Uterus (tissue), 4 donors: ENCODE results near the gene RTN1. TPM values are rescaled to one million over a fixed set of nuclear protein-coding genes. Genes with fewer than 3 reads are reported as not detected.

ENCODE experiments used
- DNase-seq, 2 donors: peaks; one replicate each; pipeline ENCODE4 v3.0.0-alpha.2; 2019 to 2020
- H3K27ac ChIP-seq, 2 donors: fragments of 200-600 bp; sonication (generic); 1 replicate in 1 of 2; 2 replicates in 1 of 2; pipeline ENCODE4 v1.5.1; 2016 to 2018
- H3K27me3 ChIP-seq, 2 donors: fragments of 200-600 bp; sonication (generic); one replicate each; pipeline ENCODE4 v1.5.1; 2018 to 2019; ENCODE audit warnings: control low read depth in 1 of 2
- H3K36me3 ChIP-seq, 2 donors: fragments of 200-600 bp; sonication (generic); one replicate each; pipeline ENCODE4 v1.5.1; 2019; ENCODE audit warnings: control low read depth in 1 of 2
- H3K4me1 ChIP-seq, 2 donors: fragments of 200-600 bp; sonication (generic); one replicate each; pipeline ENCODE4 v1.5.1; 2018 to 2019; ENCODE audit warnings: control low read depth in 1 of 2
- H3K4me3 ChIP-seq, 2 donors: fragments of 200-600 bp; sonication (generic); 1 replicate in 1 of 2; 2 replicates in 1 of 2; pipeline ENCODE4 v1.5.1; 2018 to 2019; ENCODE audit warnings: mild to moderate bottlenecking in 1 of 2
- H3K9me3 ChIP-seq, 2 donors: fragments of 200-600 bp; sonication (generic); one replicate each; pipeline ENCODE4 v1.5.1; 2019; ENCODE audit warnings: control low read depth in 1 of 2
- POLR2A ChIP-seq, 2 donors: fragments of 450-650 bp; IDR thresholded peaks; one replicate each; pipeline ENCODE4 v1.6.1; 2016; ENCODE audit warnings: antibody characterized with exemption in 2 of 2, mild to moderate bottlenecking in 1 of 2, moderate library complexity in 1 of 2
- intact Hi-C: fragments of 100-400 bp; cut with DNase I; formaldehyde crosslinking; loops from one replicate; pipeline ENCODE4 v1.15.1; 2023; ENCODE audit warnings: low total_unique reads
- total RNA-seq, 4 donors: library from RNA; depleted of rRNA in 3 of 4; stranded (reverse); fragments of >200 nt in 3 of 4; gene quantifications; one replicate each; pipeline versions ENCODE4 v1.1.0 to v1.2.4, GENCODE V29; 2014 to 2023
- TF ChIP-seq, protein P1 (sequence below), 4 experiments: fragments of 200-600 bp in 2 of 4; fragments of 450-650 bp in 2 of 4; sonication (generic) in 2 of 4; IDR thresholded peaks; one replicate each; pipeline ENCODE4 v1.5.1; 2016 to 2019; ENCODE audit warnings: antibody characterized with exemption in 4 of 4, mild to moderate bottlenecking in 2 of 4, moderate library complexity in 1 of 4
- donor health status: DM: yes; HTN: yes; CAD: no.

RTN1 gene
- total RNA-seq, 4 donors from 2014 or later, result 0.26 to 14.4 (median 7.5) TPM

DNA sequence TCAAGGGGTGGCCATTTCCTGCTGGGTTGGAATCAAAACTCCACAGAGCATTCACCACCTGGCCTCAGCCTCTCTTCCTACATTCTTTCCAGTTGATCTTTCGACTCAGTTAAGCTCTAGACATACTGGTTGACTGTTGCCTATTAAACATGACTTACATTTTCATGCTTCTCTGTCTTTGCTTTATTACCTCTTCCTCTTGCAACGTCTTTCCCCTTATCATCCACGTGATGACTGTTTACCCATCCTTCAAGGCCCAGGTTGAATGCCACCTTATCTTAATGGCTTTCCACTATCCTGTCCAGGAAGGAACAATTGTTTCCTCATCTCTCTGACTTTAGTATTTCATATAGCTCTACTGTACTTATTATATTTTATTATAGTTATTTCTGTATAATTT is 269.5 kb downstream of the RTN1 start:
- TF ChIP-seq POLR2A (IDR thresholded peaks at IDR 0.05), result no peak
- TF ChIP-seq, protein P1, sequence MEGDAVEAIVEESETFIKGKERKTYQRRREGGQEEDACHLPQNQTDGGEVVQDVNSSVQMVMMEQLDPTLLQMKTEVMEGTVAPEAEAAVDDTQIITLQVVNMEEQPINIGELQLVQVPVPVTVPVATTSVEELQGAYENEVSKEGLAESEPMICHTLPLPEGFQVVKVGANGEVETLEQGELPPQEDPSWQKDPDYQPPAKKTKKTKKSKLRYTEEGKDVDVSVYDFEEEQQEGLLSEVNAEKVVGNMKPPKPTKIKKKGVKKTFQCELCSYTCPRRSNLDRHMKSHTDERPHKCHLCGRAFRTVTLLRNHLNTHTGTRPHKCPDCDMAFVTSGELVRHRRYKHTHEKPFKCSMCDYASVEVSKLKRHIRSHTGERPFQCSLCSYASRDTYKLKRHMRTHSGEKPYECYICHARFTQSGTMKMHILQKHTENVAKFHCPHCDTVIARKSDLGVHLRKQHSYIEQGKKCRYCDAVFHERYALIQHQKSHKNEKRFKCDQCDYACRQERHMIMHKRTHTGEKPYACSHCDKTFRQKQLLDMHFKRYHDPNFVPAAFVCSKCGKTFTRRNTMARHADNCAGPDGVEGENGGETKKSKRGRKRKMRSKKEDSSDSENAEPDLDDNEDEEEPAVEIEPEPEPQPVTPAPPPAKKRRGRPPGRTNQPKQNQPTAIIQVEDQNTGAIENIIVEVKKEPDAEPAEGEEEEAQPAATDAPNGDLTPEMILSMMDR (IDR thresholded peaks at IDR 0.05), result no peak
- intact Hi-C loops, result no loop called here
- no peak for DNase-seq

DNA sequence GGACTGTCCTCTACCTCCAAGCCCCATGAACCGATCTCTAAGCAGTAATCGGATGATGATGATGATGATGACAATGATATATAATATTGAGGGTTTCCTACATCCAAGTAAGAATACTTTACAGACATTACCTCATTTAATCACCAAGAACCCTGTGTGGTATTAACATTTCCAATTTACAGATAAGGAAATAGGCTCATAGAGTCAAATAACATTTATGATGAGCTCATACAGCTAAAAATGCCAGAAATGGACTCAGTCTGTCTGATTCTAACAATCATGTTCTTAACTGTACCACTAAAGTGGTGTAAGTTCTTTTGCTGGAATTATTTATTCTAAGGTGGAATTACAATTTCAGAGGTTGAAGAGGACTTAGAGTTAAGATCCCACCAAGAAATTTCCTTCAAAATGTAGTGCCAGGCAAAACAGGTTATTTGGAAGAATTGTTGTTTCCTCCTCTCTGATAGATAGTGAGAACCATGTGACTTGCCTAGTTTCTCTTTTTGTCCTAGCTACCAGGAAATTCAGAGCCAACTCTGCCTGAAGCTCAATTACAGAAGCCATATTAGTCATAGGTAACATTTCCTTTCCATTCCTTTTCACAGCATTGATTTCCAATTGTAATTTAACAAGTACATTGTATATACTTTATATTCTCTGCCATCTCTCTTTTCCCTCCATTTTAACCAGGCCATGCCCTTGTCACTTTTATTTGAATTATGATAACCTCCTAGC is 270.2 kb downstream of the RTN1 start:
- intact Hi-C loops, result no loop called here
- Histone ChIP-seq H3K4me3 (no peak overlapping the region), H3K9me3 (no peaks in the 10 kb centered on the region), H3K27me3 (no peaks in the 10 kb centered on the region), H3K27ac (no peak overlapping the region), H3K4me1 (no peaks in the 10 kb centered on the region), H3K36me3 (no peaks in the 10 kb centered on the region)
- no peak for DNase-seq
- TF ChIP-seq, protein P1 (IDR thresholded peaks at IDR 0.05), result no peak
- no peak for TF ChIP-seq POLR2A (IDR thresholded peaks at IDR 0.05)

More for the DNA sequence above, 269.5 kb downstream of the RTN1 start:
- no peak overlapping the region for H3K27ac ChIP-seq
- H3K9me3 ChIP-seq, result no peaks in the 10 kb centered on the region
- no peaks in the 10 kb centered on the region for H3K4me1 ChIP-seq
- no peaks in the 10 kb centered on the region for H3K36me3 ChIP-seq
- H3K27me3 ChIP-seq, result no peaks in the 10 kb centered on the region
- H3K4me3 ChIP-seq, result no peak overlapping the region

DNA sequence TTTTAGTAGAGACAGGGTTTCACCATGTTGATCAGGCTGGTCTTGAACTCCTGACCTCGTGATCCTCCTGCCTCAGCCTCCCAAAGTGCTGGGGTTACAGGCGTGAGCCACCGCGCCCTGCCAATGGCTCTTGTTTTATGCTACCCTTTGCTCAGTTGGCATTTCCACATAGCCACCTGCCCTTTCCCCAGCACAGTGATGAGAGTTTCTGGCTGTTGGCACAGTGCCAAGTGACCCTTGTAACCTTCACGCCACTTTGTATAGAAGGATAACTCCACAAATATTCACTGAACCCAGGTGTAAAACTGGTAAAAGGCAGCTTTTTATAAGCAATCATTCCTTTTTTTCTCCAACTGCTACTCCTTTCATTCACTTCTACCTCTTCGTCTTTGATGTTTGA is 275.5 kb downstream of the RTN1 start:
- Histone ChIP-seq H3K27ac (no peak overlapping the region), H3K4me1 (no peaks in the 10 kb centered on the region), H3K4me3 (no peak overlapping the region), H3K27me3 (no peaks in the 10 kb centered on the region), H3K9me3 (no peaks in the 10 kb centered on the region), H3K36me3 (no peaks in the 10 kb centered on the region)
- no peak for DNase-seq
- intact Hi-C loops, result no loop called here
- TF ChIP-seq POLR2A (IDR thresholded peaks at IDR 0.05), result no peak
- TF ChIP-seq, protein P1 (IDR thresholded peaks at IDR 0.05), result no peak

DNA sequence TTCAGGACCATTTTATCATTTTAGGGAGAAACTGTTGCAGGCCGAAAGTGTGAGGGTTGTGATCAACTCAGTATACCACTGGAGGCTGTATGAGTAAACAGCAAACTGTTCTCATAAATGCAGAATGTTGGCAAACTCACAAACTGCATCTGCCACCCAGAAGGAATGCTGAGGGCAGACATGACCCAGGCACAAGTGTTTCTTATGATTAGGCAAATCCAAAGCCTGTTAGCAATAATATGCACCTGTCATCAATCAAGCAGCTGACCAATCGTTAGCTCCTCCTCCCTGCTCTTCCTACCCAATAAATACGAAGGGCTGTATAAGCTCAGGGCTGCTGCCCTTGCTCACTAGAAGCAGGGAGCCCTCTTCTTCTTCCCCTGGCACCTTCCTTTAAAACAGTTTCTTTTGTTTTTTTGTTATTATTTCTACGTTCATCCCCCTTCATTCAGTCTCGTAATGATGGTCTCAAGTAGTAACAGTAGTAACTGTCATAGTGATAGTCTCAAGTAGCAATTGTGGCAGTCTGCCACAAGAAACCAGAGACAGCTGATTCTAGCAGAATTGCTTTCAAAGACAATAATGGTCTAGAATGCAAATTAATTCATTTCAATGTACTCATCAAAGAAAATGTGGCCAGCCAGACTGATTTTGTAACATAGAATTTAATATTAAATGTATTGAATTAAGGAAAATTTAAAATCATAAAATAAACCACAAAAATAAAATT is 278.8 kb downstream of the RTN1 start:
- H3K27me3 ChIP-seq, result no peaks in the 10 kb centered on the region
- no peaks in the 10 kb centered on the region for H3K4me1 ChIP-seq
- intact Hi-C loops, result no loop called here
- no peak for DNase-seq
- no peaks in the 10 kb centered on the region for H3K9me3 ChIP-seq
- no peak overlapping the region for H3K27ac ChIP-seq
- no peaks in the 10 kb centered on the region for H3K36me3 ChIP-seq
- TF ChIP-seq, protein P1 (IDR thresholded peaks at IDR 0.05), result no peak
- TF ChIP-seq POLR2A (IDR thresholded peaks at IDR 0.05), result no peak
- H3K4me3 ChIP-seq, result no peak overlapping the region

DNA sequence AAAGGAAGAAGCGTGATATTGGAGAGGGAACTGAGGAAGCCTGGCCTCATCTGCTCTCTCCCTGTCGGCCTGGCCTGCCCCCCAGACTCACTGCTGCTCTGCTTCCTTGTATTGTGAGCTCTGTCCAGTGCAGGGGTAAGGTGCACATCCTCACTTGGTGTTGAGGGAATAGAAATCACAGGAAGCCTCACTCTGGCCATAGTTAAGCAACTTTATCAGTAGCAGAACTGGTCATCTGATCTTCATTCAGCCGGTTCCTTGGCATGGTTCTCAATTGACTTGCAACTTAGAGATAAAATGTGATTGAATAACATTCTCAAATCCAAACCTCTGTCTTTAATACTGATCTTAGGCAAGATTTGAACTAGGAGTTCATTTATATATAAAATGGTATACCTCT is 282.5 kb downstream of the RTN1 start:
- no peak overlapping the region for H3K27ac ChIP-seq
- H3K9me3 ChIP-seq, result no peaks in the 10 kb centered on the region
- no peaks in the 10 kb centered on the region for H3K36me3 ChIP-seq
- no peaks in the 10 kb centered on the region for H3K27me3 ChIP-seq
- intact Hi-C loops, result no loop called here
- TF ChIP-seq POLR2A (IDR thresholded peaks at IDR 0.05), result no peak
- TF ChIP-seq, protein P1 (IDR thresholded peaks at IDR 0.05), result no peak
- no peaks in the 10 kb centered on the region for H3K4me1 ChIP-seq
- H3K4me3 ChIP-seq, result no peak overlapping the region
- no peak for DNase-seq
